Retinal pigment epithelial cell (primary cell): ENCODE data around the gene ELMO1.

Experiments used
- DNase-seq: peaks from one replicate; pipeline ENCODE4 v3.0.0-alpha.2; 2010; ENCODE audit warnings: low read depth
- H3K4me3 ChIP-seq: 2 replicates; pipeline ENCODE4 v1.5.1; 2011; ENCODE audit warnings: mild to moderate bottlenecking, low read length, control low read depth, moderate library complexity
- CTCF ChIP-seq: conservative IDR thresholded peaks from 2 replicates; pipeline ENCODE4 v1.5.1; 2011; ENCODE audit warnings: low read depth, low read length, control low read depth, inconsistent platforms

The ELMO1 gene

GRCh38 chr7:37118004-37118403, 330.7 kb downstream of the ELMO1 start:
- no peak for DNase-seq
- TF ChIP-seq CTCF = no peak
- H3K4me3 ChIP-seq = no peak overlapping the region

GRCh38 chr7:37117292-37117691, 331.4 kb downstream of the ELMO1 start:
- DNase-seq = no peak
- no peak for TF ChIP-seq CTCF
- no peak overlapping the region for H3K4me3 ChIP-seq

GRCh38 chr7:37116093-37116701, 332.5 kb downstream of the ELMO1 start:
- TF ChIP-seq CTCF = no peak
- H3K4me3 ChIP-seq = no peak overlapping the region
- DNase-seq = no peak

GRCh38 chr7:37113661-37114355, 334.9 kb downstream of the ELMO1 start:
- TF ChIP-seq CTCF = no peak
- DNase-seq = no peak
- H3K4me3 ChIP-seq = no peak overlapping the region

- no peak overlapping the region for H3K4me3 ChIP-seq
- TF ChIP-seq CTCF = no peak
- DNase-seq = no peak
Measured at GRCh38 chr7:37112876-37113275, 335.8 kb downstream of the ELMO1 start.

GRCh38 chr7:37112218-37112617, 336.4 kb downstream of the ELMO1 start:
- no peak for TF ChIP-seq CTCF
- no peak for DNase-seq

GRCh38 chr7:37111459-37111858, 337.2 kb downstream of the ELMO1 start:
- DNase-seq = no peak
- H3K4me3 ChIP-seq = no peak overlapping the region
- no peak for TF ChIP-seq CTCF

More at GRCh38 chr7:37112218-37112617, 336.4 kb downstream of the ELMO1 start:
- H3K4me3 ChIP-seq = no peak overlapping the region
